Left lobe of liver (tissue), 2 donors: ENCODE data around the gene MCM8. TPM values are rescaled to one million over a fixed set of nuclear protein-coding genes. Genes with fewer than 3 reads are reported as not detected.
"Not testable (repeated sequence)": the region's sequence is repeated elsewhere in the genome, so short reads cannot be mapped to it uniquely, and the experiment has no call there.

ENCODE experiments used
- ATAC-seq: fragments of 200-7000 bp; cut with Tn5 transposase; one replicate; pipeline ENCODE4 v1.9.1; 2020; ENCODE audit warnings: mild to moderate bottlenecking, moderate library complexity
- DNase-seq: peaks from one replicate; pipeline ENCODE4 v3.0.0-alpha.2; 2020; ENCODE audit warnings: low spot score
- total RNA-seq: library from RNA; stranded (reverse); gene quantifications from one replicate; pipeline ENCODE4 v1.2.1, GENCODE V29; 2021
- donor health status: DM: no; HTN: no; CAD: no; lungs with moderate emphysema.
- donor health status: DM: no; HTN: yes; CAD: no.

The MCM8 gene
- total RNA-seq, 1 donor from 2014 or later, result 1.4 TPM

- no peak for DNase-seq
- ATAC-seq, result no peak
Observed at GRCh38 chr20:5999783-6000182, 49.3 kb downstream of the MCM8 start.

GRCh38 chr20:6000871-6001270 is 50.4 kb downstream of the MCM8 start:
- no peak for ATAC-seq

GRCh38 chr20:6006603-6006949 is 56.1 kb downstream of the MCM8 start:
- DNase-seq (no peak), ATAC-seq (no peak)

More at GRCh38 chr20:6000871-6001270, 50.4 kb downstream of the MCM8 start:
- DNase-seq, result no peak

- ATAC-seq, result no peak
- DNase-seq, result no peak
Observed at GRCh38 chr20:6007094-6007528, 56.7 kb downstream of the MCM8 start.

- peak; percentile 55 for ATAC-seq
- DNase-seq, result no peak
Observed at GRCh38 chr20:6007529-6008103, 57.2 kb downstream of the MCM8 start.

- ATAC-seq (peak; percentile 11), DNase-seq (peak; percentile 63)
Observed at GRCh38 chr20:6008254-6008653, 57.8 kb downstream of the MCM8 start.

GRCh38 chr20:6012179-6012578 is 61.7 kb downstream of the MCM8 start:
- ATAC-seq (no peak), DNase-seq (no peak)

- DNase-seq (no peak), ATAC-seq (no peak)
Observed at GRCh38 chr20:6014017-6014416, 63.6 kb downstream of the MCM8 start.

- no peak for ATAC-seq
- no peak for DNase-seq
Observed at GRCh38 chr20:6014957-6015356, 64.5 kb downstream of the MCM8 start.

- DNase-seq (no peak), ATAC-seq (no peak)
Observed at GRCh38 chr20:6017467-6017866, 67.0 kb downstream of the MCM8 start.

- ATAC-seq (no peak), DNase-seq (no peak)
Observed at GRCh38 chr20:6017880-6018279, 67.4 kb downstream of the MCM8 start.

GRCh38 chr20:6024768-6025167 is 74.3 kb downstream of the MCM8 start:
- DNase-seq, result no peak
- ATAC-seq, result no peak

GRCh38 chr20:6026051-6026450 is 75.6 kb downstream of the MCM8 start:
- no peak for DNase-seq
- ATAC-seq, result no peak

GRCh38 chr20:6028818-6029217 is 78.4 kb downstream of the MCM8 start:
- ATAC-seq, result no peak
- DNase-seq, result no peak

GRCh38 chr20:6029538-6029937 is 79.1 kb downstream of the MCM8 start:
- ATAC-seq (no peak), DNase-seq (no peak)

- DNase-seq (no peak), ATAC-seq (no peak)
Observed at GRCh38 chr20:6030453-6031080, 80.1 kb downstream of the MCM8 start.

GRCh38 chr20:6032907-6033306 is 82.5 kb downstream of the MCM8 start:
- DNase-seq, ATAC-seq: not testable (repeated sequence)

GRCh38 chr20:6034134-6034969 is 83.9 kb downstream of the MCM8 start:
- ATAC-seq (no peak), DNase-seq (no peak)

GRCh38 chr20:6036213-6036612 is 85.8 kb downstream of the MCM8 start:
- no peak for DNase-seq
- ATAC-seq, result no peak

GRCh38 chr20:6037082-6037481 is 86.6 kb downstream of the MCM8 start:
- no peak for DNase-seq
- ATAC-seq, result no peak

- no peak for DNase-seq
- ATAC-seq, result no peak
Observed at GRCh38 chr20:6038256-6038655, 87.8 kb downstream of the MCM8 start.

GRCh38 chr20:6039766-6040165 is 89.3 kb downstream of the MCM8 start:
- DNase-seq (no peak), ATAC-seq (no peak)
